Activated CD4-positive, alpha-beta T cell treated with anti-CD3 and anti-CD28 coated beads, Interleukin-2, amount 10 ng/mL, durations not matched to agents 7 days and 5 days (primary cell): ENCODE measurements around the gene TMEM183A. TPM values are rescaled to one million over a fixed set of nuclear protein-coding genes. Genes with fewer than 3 reads are reported as not detected.

Source experiments
- CTCF ChIA-PET: fragments of 350-600 bp; sonication (Branson Sonifier 250); formaldehyde crosslinking; loops from one replicate; lab custom pipeline; 2021; ENCODE audit warnings: antibody characterized with exemption; lab: Charles Lee
- POLR2A ChIA-PET: fragments of 350-600 bp; sonication (Branson Sonifier 250); formaldehyde crosslinking; loops from one replicate; lab custom pipeline; 2021; ENCODE audit warnings: antibody characterized with exemption; lab: Charles Lee
- DNase-seq: peaks from one replicate; pipeline ENCODE4 v3.0.0-alpha.2; 2020
- H3K27ac Mint-ChIP-seq: one replicate; pipeline ENCODE4 v1.8.0; 2021; ENCODE audit warnings: mild to moderate bottlenecking, moderate library complexity, mixed read lengths
- H3K27me3 Mint-ChIP-seq: one replicate; pipeline ENCODE4 v1.8.0; 2021; ENCODE audit warnings: mixed read lengths
- H3K36me3 Mint-ChIP-seq: one replicate; pipeline ENCODE4 v1.8.0; 2021; ENCODE audit warnings: low read depth, mixed read lengths
- H3K4me1 Mint-ChIP-seq: one replicate; pipeline ENCODE4 v1.8.0; 2021; ENCODE audit warnings: mixed read lengths
- H3K4me3 Mint-ChIP-seq: one replicate; pipeline ENCODE4 v1.8.0; 2021; ENCODE audit warnings: mild to moderate bottlenecking, moderate library complexity, mixed read lengths
- H3K9me3 Mint-ChIP-seq: one replicate; pipeline ENCODE4 v1.8.0; 2021; ENCODE audit warnings: mixed read lengths
- total RNA-seq, 2 experiments: library from RNA; stranded (reverse); gene quantifications; one replicate each; pipeline ENCODE4 v1.2.3, GENCODE V29; 2021

TMEM183A gene
- total RNA-seq, 2 experiments from 2014 or later = 68.3 to 72.2 TPM

DNA sequence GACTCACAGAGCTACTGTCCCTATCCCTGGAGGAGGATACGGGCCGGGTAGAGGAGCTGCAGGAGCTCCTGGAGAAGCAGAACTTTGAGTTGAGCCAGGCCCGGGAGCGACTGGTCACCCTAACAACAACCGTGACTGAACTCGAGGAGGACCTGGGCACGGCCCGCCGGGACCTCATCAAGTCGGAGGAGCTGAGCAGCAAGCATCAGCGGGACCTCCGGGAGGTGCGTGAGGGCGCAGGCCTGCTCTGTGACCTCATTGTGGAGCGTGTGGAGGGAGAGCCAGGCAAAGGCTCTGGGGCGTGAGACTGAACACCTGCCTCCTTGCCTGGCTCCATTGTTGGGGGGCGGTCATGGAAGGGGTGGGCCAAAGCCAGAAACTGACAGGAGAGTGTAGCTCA lies 38.2 kb downstream of the TMEM183A start:
- Mint-ChIP-seq H3K9me3 (no peaks in the 10 kb centered on the region), H3K36me3 (no peaks in the 10 kb centered on the region), H3K4me3 (no peak overlapping the region), H3K27ac (no peak overlapping the region), H3K4me1 (peaks cover 2% of the 10 kb centered on the region), H3K27me3 (no peaks in the 10 kb centered on the region)
- CTCF ChIA-PET = interaction anchor here (0.8 to 1.7 kb wide), 2 partner anchors 9 to 39 kb away, joined by 3 to 5 read pairs; no protein-coding TSS in a partner anchor
- POLR2A ChIA-PET = no interaction called here
- no peak for DNase-seq

GRCh38 chr1:203045821-203046594 lies 38.8 kb downstream of the TMEM183A start:
- CTCF ChIA-PET = interaction anchor here (0.8 to 1.7 kb wide), 3 partner anchors 10 to 126 kb away, joined by 3 to 5 read pairs (median 3); no protein-coding TSS in a partner anchor
- H3K27ac Mint-ChIP-seq = no peak overlapping the region
- no peak overlapping the region for H3K4me3 Mint-ChIP-seq
- peaks cover 2% of the 10 kb centered on the region for H3K4me1 Mint-ChIP-seq
- no peaks in the 10 kb centered on the region for H3K9me3 Mint-ChIP-seq
- H3K27me3 Mint-ChIP-seq = no peaks in the 10 kb centered on the region
- DNase-seq = no peak
- H3K36me3 Mint-ChIP-seq = no peaks in the 10 kb centered on the region
- POLR2A ChIA-PET = no interaction called here

DNA sequence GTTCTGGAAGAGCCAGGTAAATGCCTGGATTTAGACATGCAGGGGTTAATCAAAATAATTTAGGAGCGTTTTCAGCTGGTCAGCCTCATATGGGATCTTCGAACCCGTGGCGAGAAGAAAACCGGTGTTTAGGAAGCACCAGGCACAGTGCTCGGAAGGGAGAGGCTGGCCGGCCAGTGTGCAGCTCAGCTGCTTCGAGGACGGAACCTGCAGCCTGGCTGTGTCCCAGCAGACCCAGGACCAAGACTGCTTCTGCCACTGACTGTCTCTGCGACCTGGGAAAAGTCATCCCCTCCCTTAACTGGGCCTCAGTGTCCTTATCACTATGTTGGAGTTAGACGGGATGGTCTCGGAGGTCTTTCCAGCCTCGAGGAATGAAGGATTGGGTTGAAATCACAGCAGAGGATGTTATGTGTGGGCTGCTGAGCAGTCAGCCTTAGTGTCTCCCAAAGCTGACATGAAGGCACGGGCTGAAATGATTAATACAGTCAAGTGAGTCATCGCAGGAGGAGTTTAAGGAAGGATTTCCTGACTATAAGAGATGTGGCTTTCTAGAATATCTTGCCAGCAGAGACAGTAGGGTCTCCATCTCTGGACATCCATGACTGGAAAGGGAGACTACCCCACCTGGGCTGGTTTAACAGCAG lies 39.9 kb downstream of the TMEM183A start:
- H3K9me3 Mint-ChIP-seq = no peaks in the 10 kb centered on the region
- no peak overlapping the region for H3K4me3 Mint-ChIP-seq
- DNase-seq = no peak
- H3K36me3 Mint-ChIP-seq = no peaks in the 10 kb centered on the region
- H3K4me1 Mint-ChIP-seq = peaks cover 2% of the 10 kb centered on the region
- no peaks in the 10 kb centered on the region for H3K27me3 Mint-ChIP-seq
- POLR2A ChIA-PET = no interaction called here
- CTCF ChIA-PET = interaction anchor here (0.7 to 1.7 kb wide), 3 partner anchors 7 to 125 kb away, joined by 3 to 5 read pairs (median 3); no protein-coding TSS in a partner anchor
- no peak overlapping the region for H3K27ac Mint-ChIP-seq

DNA sequence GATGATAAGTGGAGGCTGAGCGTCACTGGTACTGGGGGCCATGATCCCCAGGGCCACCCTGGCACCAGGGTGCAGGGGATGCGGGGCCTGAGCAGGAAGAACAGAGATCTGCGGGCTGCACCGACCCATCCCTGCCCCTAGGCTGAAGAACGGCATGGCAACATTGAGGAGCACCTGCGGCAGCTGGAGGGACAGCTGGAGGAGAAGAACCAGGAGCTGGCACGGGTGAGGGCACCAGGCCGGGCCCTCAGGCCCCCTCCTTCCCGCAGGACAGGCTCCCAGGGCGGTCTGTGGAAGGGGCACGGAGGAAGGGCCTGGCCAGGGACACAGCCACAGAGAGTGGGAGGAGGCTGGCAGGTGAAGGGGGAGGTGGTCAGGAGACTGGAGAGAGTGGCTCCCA lies 40.9 kb downstream of the TMEM183A start:
- Mint-ChIP-seq H3K27me3 (no peaks in the 10 kb centered on the region), H3K36me3 (no peaks in the 10 kb centered on the region), H3K27ac (no peak overlapping the region), H3K4me3 (no peak overlapping the region), H3K4me1 (peaks cover 2% of the 10 kb centered on the region), H3K9me3 (no peaks in the 10 kb centered on the region)
- DNase-seq = no peak
- ChIA-PET POLR2A (no interaction called here), CTCF (interaction anchor here (0.7 to 1.9 kb wide), 2 partner anchors 8 to 9 kb away, joined by 3 to 5 read pairs; no protein-coding TSS in a partner anchor)

GRCh38 chr1:203048555-203049051 lies 41.4 kb downstream of the TMEM183A start:
- Mint-ChIP-seq H3K4me3 (no peak overlapping the region), H3K27ac (no peak overlapping the region), H3K9me3 (no peaks in the 10 kb centered on the region), H3K36me3 (no peaks in the 10 kb centered on the region), H3K4me1 (peaks cover 2% of the 10 kb centered on the region), H3K27me3 (no peaks in the 10 kb centered on the region)
- ChIA-PET CTCF (interaction anchor here (1.9 kb wide), 1 partner anchor 9 kb away, joined by 5 read pairs; no protein-coding TSS in a partner anchor), POLR2A (no interaction called here)
- no peak for DNase-seq

DNA sequence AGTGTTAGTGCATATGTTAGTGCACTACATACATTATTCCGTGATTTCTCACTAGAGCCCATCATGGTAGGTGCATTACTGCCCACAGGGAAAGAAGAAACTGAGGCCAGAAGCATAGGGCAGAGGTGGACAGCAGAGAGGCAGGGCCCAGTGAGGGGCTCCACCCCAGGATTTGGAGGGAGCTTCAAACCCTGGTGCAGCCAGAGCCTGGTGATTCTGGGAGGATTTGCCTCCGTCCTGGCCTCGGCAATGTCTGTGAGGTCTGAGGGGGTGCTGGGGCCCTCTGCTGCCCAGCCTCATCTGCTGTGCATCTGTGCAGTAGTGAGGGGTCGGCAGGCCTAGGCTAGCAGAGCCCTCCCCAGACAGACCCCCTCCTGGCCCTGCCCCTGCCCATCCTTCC lies 41.9 kb downstream of the TMEM183A start:
- H3K4me1 Mint-ChIP-seq = peaks cover 2% of the 10 kb centered on the region
- no peak overlapping the region for H3K4me3 Mint-ChIP-seq
- H3K27me3 Mint-ChIP-seq = no peaks in the 10 kb centered on the region
- no peak for DNase-seq
- no peak overlapping the region for H3K27ac Mint-ChIP-seq
- POLR2A ChIA-PET = no interaction called here
- no peaks in the 10 kb centered on the region for H3K36me3 Mint-ChIP-seq
- CTCF ChIA-PET = interaction anchor here (1.9 kb wide), 1 partner anchor 10 kb away, joined by 5 read pairs; no protein-coding TSS in a partner anchor
- no peaks in the 10 kb centered on the region for H3K9me3 Mint-ChIP-seq

DNA sequence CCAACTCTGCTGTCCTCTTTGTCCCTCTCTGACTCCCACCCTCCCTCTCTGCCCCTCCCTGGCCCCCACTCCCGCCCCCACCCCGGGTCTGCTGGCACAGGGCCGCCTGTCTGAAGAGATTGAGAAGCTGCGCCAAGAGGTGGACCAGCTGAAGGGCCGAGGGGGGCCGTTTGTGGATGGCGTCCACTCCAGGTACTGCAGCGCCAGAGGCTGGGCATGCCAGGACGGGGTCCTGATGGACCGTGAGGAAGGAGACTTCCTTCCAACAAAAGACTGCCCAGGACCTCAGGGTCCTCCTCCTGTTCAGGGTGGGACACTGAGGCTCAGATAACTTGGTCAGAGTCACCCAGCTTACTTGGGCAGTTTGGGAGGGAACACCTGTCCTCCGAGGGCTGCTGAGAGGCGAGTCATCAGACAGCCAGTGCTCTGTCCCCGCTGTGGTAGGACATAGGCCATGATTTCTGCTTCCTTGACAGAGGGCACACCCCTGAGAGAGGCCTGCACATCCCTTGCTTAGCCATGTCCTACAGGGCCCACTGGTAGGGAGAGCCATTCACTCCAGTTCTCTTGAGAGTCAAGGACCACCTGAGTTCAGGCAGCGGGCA lies 42.5 kb downstream of the TMEM183A start:
- POLR2A ChIA-PET = no interaction called here
- DNase-seq = no peak
- Mint-ChIP-seq H3K4me3 (no peak overlapping the region), H3K4me1 (peaks cover 2% of the 10 kb centered on the region), H3K36me3 (no peaks in the 10 kb centered on the region), H3K9me3 (no peaks in the 10 kb centered on the region), H3K27me3 (no peaks in the 10 kb centered on the region), H3K27ac (no peak overlapping the region)
- CTCF ChIA-PET = interaction anchor here (1.9 to 4.6 kb wide), 2 partner anchors 10 kb away, joined by 5 to 22 read pairs; no protein-coding TSS in a partner anchor

- no peaks in the 10 kb centered on the region for H3K36me3 Mint-ChIP-seq
- POLR2A ChIA-PET = no interaction called here
- H3K4me3 Mint-ChIP-seq = no peak overlapping the region
- no peak overlapping the region for H3K27ac Mint-ChIP-seq
- H3K9me3 Mint-ChIP-seq = no peaks in the 10 kb centered on the region
- DNase-seq = no peak
- H3K27me3 Mint-ChIP-seq = no peaks in the 10 kb centered on the region
- peaks cover 2% of the 10 kb centered on the region for H3K4me1 Mint-ChIP-seq
- CTCF ChIA-PET = interaction anchor here (4.6 kb wide), 1 partner anchor 11 kb away, joined by 22 read pairs; no protein-coding TSS in a partner anchor
Observed at GRCh38 chr1:203050826-203051225, 43.7 kb downstream of the TMEM183A start.

DNA sequence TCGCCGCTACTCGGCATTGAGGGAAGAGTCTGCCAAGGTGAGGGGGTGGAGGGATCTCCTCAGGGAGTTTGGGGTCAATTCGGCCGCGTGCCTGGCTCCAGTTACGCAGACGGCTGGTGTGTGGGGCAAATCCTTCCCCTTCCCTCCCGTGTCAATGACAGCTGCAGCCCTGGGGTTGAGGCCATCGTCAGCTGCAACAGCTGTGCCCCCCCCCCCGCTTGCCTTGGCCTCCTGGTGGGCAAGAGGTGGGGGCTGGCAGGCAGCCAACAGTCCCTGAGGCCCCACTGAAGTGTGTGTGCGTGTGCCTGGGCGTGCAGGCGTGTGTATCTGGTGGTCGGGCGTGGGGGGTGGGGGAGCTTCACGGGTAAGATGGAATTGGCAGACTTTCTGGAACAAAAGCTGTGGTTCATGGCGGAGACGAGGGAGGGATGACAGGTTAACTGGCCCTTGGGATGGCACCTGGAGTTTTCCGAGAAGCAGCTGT lies 44.7 kb downstream of the TMEM183A start:
- DNase-seq = no peak
- H3K4me3 Mint-ChIP-seq = no peak overlapping the region
- CTCF ChIA-PET = interaction anchor here (0.8 to 4.6 kb wide), 3 partner anchors 12 to 164 kb away, joined by 3 to 22 read pairs (median 3); no protein-coding TSS in a partner anchor
- no peaks in the 10 kb centered on the region for H3K36me3 Mint-ChIP-seq
- no peak overlapping the region for H3K27ac Mint-ChIP-seq
- peaks cover 2% of the 10 kb centered on the region for H3K4me1 Mint-ChIP-seq
- H3K9me3 Mint-ChIP-seq = no peaks in the 10 kb centered on the region
- no peaks in the 10 kb centered on the region for H3K27me3 Mint-ChIP-seq
- POLR2A ChIA-PET = no interaction called here

DNA sequence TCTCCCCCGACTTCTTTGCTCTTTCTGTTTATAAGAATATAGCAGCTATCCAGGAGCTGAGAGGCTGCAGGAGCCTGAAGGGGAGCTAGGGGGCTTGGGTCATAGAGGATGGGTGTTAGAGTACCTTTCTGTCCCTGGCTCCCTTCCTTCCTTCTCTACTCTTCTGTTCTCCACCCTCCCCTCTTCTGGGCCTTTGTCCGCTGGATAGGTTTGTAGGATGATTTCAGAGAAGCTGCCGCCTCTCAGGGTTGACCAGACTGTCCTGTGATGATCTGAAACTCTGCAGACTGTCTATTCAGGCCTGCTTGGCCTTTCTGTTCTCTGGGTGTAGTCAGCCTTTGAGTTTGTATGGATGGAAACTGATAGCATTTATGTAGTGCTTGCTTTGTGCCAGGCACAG lies 45.4 kb downstream of the TMEM183A start:
- H3K4me3 Mint-ChIP-seq = no peak overlapping the region
- no peaks in the 10 kb centered on the region for H3K36me3 Mint-ChIP-seq
- H3K27ac Mint-ChIP-seq = no peak overlapping the region
- H3K27me3 Mint-ChIP-seq = no peaks in the 10 kb centered on the region
- DNase-seq = no peak
- H3K4me1 Mint-ChIP-seq = peaks cover 2% of the 10 kb centered on the region
- H3K9me3 Mint-ChIP-seq = no peaks in the 10 kb centered on the region
- POLR2A ChIA-PET = no interaction called here
- CTCF ChIA-PET = interaction anchor here (1.4 to 4.6 kb wide), 2 partner anchors 13 to 163 kb away, joined by 3 to 22 read pairs; no protein-coding TSS in a partner anchor

- POLR2A ChIA-PET = no interaction called here
- DNase-seq = no peak
- Mint-ChIP-seq H3K9me3 (no peaks in the 10 kb centered on the region), H3K4me1 (no peaks in the 10 kb centered on the region), H3K36me3 (no peaks in the 10 kb centered on the region), H3K27me3 (no peaks in the 10 kb centered on the region), H3K4me3 (no peak overlapping the region), H3K27ac (no peak overlapping the region)
- CTCF ChIA-PET = interaction anchor here (0.8 to 4.6 kb wide), 3 partner anchors 11 to 15 kb away, joined by 3 to 22 read pairs (median 7); no protein-coding TSS in a partner anchor
Observed at GRCh38 chr1:203054184-203054583, 47.0 kb downstream of the TMEM183A start.

GRCh38 chr1:203054642-203055041 lies 47.5 kb downstream of the TMEM183A start:
- no peaks in the 10 kb centered on the region for H3K27me3 Mint-ChIP-seq
- DNase-seq = no peak
- H3K27ac Mint-ChIP-seq = no peak overlapping the region
- peaks cover 1% of the 10 kb centered on the region for H3K36me3 Mint-ChIP-seq
- ChIA-PET CTCF (interaction anchor here (0.8 to 4.6 kb wide), 3 partner anchors 11 to 15 kb away, joined by 3 to 22 read pairs (median 7); no protein-coding TSS in a partner anchor), POLR2A (no interaction called here)
- H3K4me3 Mint-ChIP-seq = no peak overlapping the region
- H3K4me1 Mint-ChIP-seq = no peaks in the 10 kb centered on the region
- no peaks in the 10 kb centered on the region for H3K9me3 Mint-ChIP-seq
